WTC11 (cell line): ENCODE data around the gene ADAM11. TPM values are rescaled to one million over a fixed set of nuclear protein-coding genes. Genes with fewer than 3 reads are reported as not detected.
"Not testable (repeated sequence)": the region's sequence is repeated elsewhere in the genome, so short reads cannot be mapped to it uniquely, and the experiment has no call there.

Source experiments
- ATAC-seq: fragments of 200-7000 bp; cut with Tn5 transposase; 2 replicates; pipeline ENCODE4 v1.10.0; 2021; ENCODE audit warnings: mild to moderate bottlenecking, moderate library complexity
- CTCF ChIA-PET: fragments of 300-600 bp; sonication (Branson Sonifier 250); formaldehyde crosslinking; loops from one replicate; lab custom pipeline; 2021; ENCODE audit warnings: antibody characterized with exemption; lab: Charles Lee
- POLR2A ChIA-PET: fragments of 350-600 bp; sonication (Branson Sonifier 250); formaldehyde crosslinking; loops from one replicate; lab custom pipeline; 2021; ENCODE audit warnings: antibody characterized with exemption; lab: Charles Lee
- DNase-seq: peaks from one replicate; pipeline ENCODE4 v3.0.0; 2021; ENCODE audit warnings: low spot score
- H3K27ac Mint-ChIP-seq: 2 replicates; pipeline ENCODE4 v1.8.0; 2021; ENCODE audit warnings: mixed read lengths
- H3K27me3 Mint-ChIP-seq: 2 replicates; pipeline ENCODE4 v1.8.0; 2021; ENCODE audit warnings: low read depth, mild to moderate bottlenecking, moderate library complexity, mixed read lengths
- H3K36me3 Mint-ChIP-seq: 2 replicates; pipeline ENCODE4 v1.8.0; 2021; ENCODE audit warnings: mixed read lengths
- H3K4me1 Mint-ChIP-seq: 2 replicates; pipeline ENCODE4 v1.8.0; 2022; ENCODE audit warnings: mixed read lengths
- H3K4me3 Mint-ChIP-seq: 2 replicates; pipeline ENCODE4 v1.8.0; 2021; ENCODE audit warnings: mild to moderate bottlenecking, moderate library complexity, mixed read lengths
- H3K9me3 Mint-ChIP-seq: 2 replicates; pipeline ENCODE4 v1.8.0; 2021; ENCODE audit warnings: mixed read lengths
- ATF3 ChIP-seq: sonication (generic); formaldehyde crosslinking; conservative IDR thresholded peaks from 2 replicates; pipeline ENCODE4 v1.8.1; 2022; ENCODE audit warnings: mild to moderate bottlenecking, missing genetic modification reagents
- CTCF ChIP-seq: fragments of 200-600 bp; IDR thresholded peaks from 2 replicates; pipeline ENCODE4 v1.8.0; 2022; ENCODE audit warnings: antibody characterized with exemption
- IRF2 ChIP-seq: sonication (generic); formaldehyde crosslinking; IDR thresholded peaks from 2 replicates; pipeline ENCODE4 v1.8.0; 2022; ENCODE audit warnings: low read depth, missing genetic modification reagents, borderline replicate concordance
- MYBL2 ChIP-seq: sonication (generic); formaldehyde crosslinking; IDR thresholded peaks from 2 replicates; pipeline ENCODE4 v1.8.1; 2023; ENCODE audit warnings: mild to moderate bottlenecking, moderate library complexity, missing genetic modification reagents
- ZNF219 ChIP-seq: sonication (generic); formaldehyde crosslinking; IDR thresholded peaks from 2 replicates; pipeline ENCODE4 v1.8.0; 2023; ENCODE audit warnings: missing genetic modification reagents, mild to moderate bottlenecking, borderline replicate concordance
- ZNF671 ChIP-seq: fragments of 250-450 bp; sonication (Bioruptor Pico); IDR thresholded peaks from 2 replicates; pipeline ENCODE4 v1.8.0; 2021; ENCODE audit warnings: mild to moderate bottlenecking
- total RNA-seq: library from RNA; stranded (reverse); gene quantifications from 3 replicates; pipeline ENCODE4 v1.2.3, GENCODE V29; 2021
- TF ChIP-seq, protein P1 (sequence below): sonication (generic); formaldehyde crosslinking; IDR thresholded peaks from 2 replicates; pipeline ENCODE4 v1.8.1; 2023; ENCODE audit warnings: mild to moderate bottlenecking, missing genetic modification reagents, borderline replicate concordance
- TF ChIP-seq, protein P2 (sequence below): sonication (generic); formaldehyde crosslinking; IDR thresholded peaks from 2 replicates; pipeline ENCODE4 v1.8.1; 2023; ENCODE audit warnings: mild to moderate bottlenecking, missing genetic modification reagents
- TF ChIP-seq, protein P3 (sequence below): sonication (generic); formaldehyde crosslinking; IDR thresholded peaks from 2 replicates; pipeline ENCODE4 v1.8.1; 2023; ENCODE audit warnings: mild to moderate bottlenecking, moderate library complexity, missing genetic modification reagents
- TF ChIP-seq, protein P4 (sequence below): sonication (generic); formaldehyde crosslinking; IDR thresholded peaks from 2 replicates; pipeline ENCODE4 v1.8.0; 2022; ENCODE audit warnings: mild to moderate bottlenecking, missing genetic modification reagents

ADAM11 gene
- total RNA-seq, 1 experiment from 2014 or later: 3.0 TPM

DNA sequence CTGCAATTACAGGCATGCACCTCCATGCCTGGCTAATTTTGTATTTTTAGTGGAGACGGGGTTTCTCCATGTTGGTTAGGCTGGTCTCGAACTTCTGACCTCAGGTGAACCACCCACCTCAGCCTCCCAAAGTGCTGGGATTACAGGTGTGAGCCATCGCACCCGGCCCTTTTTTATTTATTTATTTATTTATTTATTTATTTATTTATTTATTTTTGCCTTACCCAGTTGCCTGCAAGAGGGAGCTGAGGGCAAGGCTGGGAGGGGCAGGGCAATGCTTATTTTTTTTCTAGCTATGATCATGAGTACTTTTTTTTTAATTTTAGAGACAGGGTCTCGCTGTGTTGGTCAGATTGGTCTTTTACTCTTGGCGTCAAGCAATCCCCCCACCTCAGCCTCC lies 32.7 kb upstream of the ADAM11 start:
- DNase-seq, H3K4me1 Mint-ChIP-seq, H3K9me3 Mint-ChIP-seq, CTCF ChIA-PET, ATAC-seq, H3K27me3 Mint-ChIP-seq, H3K4me3 Mint-ChIP-seq, H3K27ac Mint-ChIP-seq: not testable (repeated sequence)
- H3K36me3 Mint-ChIP-seq: peaks cover 34% of the 10 kb centered on the region
- POLR2A ChIA-PET: interaction anchor here (0.7 kb wide), 1 partner anchor 12 kb away, joined by 11 read pairs; no protein-coding TSS in a partner anchor

- no peaks in the 10 kb centered on the region for H3K9me3 Mint-ChIP-seq
- ChIA-PET POLR2A (no interaction called here), CTCF (interaction anchor here (0.9 to 1.1 kb wide), 2 partner anchors 42 to 158 kb away, joined by 3 to 4 read pairs; no protein-coding TSS in a partner anchor)
- ATAC-seq (peak; percentile 95), DNase-seq (peak; percentile 72)
- TF ChIP-seq, protein P1, sequence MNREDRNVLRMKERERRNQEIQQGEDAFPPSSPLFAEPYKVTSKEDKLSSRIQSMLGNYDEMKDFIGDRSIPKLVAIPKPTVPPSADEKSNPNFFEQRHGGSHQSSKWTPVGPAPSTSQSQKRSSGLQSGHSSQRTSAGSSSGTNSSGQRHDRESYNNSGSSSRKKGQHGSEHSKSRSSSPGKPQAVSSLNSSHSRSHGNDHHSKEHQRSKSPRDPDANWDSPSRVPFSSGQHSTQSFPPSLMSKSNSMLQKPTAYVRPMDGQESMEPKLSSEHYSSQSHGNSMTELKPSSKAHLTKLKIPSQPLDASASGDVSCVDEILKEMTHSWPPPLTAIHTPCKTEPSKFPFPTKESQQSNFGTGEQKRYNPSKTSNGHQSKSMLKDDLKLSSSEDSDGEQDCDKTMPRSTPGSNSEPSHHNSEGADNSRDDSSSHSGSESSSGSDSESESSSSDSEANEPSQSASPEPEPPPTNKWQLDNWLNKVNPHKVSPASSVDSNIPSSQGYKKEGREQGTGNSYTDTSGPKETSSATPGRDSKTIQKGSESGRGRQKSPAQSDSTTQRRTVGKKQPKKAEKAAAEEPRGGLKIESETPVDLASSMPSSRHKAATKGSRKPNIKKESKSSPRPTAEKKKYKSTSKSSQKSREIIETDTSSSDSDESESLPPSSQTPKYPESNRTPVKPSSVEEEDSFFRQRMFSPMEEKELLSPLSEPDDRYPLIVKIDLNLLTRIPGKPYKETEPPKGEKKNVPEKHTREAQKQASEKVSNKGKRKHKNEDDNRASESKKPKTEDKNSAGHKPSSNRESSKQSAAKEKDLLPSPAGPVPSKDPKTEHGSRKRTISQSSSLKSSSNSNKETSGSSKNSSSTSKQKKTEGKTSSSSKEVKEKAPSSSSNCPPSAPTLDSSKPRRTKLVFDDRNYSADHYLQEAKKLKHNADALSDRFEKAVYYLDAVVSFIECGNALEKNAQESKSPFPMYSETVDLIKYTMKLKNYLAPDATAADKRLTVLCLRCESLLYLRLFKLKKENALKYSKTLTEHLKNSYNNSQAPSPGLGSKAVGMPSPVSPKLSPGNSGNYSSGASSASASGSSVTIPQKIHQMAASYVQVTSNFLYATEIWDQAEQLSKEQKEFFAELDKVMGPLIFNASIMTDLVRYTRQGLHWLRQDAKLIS: no peak
- TF ChIP-seq ZNF219 (CRISPR knock-in tag) (no peak), CTCF (0 out of 2 replicates have a peak, but pooled peaks have one; percentile 15), ATF3 (CRISPR knock-in tag) (no peak), IRF2 (CRISPR knock-in tag) (no peak), ZNF671 (CRISPR knock-in tag) (no peak), MYBL2 (no peak)
- TF ChIP-seq, protein P2, sequence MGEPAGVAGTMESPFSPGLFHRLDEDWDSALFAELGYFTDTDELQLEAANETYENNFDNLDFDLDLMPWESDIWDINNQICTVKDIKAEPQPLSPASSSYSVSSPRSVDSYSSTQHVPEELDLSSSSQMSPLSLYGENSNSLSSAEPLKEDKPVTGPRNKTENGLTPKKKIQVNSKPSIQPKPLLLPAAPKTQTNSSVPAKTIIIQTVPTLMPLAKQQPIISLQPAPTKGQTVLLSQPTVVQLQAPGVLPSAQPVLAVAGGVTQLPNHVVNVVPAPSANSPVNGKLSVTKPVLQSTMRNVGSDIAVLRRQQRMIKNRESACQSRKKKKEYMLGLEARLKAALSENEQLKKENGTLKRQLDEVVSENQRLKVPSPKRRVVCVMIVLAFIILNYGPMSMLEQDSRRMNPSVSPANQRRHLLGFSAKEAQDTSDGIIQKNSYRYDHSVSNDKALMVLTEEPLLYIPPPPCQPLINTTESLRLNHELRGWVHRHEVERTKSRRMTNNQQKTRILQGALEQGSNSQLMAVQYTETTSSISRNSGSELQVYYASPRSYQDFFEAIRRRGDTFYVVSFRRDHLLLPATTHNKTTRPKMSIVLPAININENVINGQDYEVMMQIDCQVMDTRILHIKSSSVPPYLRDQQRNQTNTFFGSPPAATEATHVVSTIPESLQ (CRISPR knock-in tag): no peak
- TF ChIP-seq, protein P3, sequence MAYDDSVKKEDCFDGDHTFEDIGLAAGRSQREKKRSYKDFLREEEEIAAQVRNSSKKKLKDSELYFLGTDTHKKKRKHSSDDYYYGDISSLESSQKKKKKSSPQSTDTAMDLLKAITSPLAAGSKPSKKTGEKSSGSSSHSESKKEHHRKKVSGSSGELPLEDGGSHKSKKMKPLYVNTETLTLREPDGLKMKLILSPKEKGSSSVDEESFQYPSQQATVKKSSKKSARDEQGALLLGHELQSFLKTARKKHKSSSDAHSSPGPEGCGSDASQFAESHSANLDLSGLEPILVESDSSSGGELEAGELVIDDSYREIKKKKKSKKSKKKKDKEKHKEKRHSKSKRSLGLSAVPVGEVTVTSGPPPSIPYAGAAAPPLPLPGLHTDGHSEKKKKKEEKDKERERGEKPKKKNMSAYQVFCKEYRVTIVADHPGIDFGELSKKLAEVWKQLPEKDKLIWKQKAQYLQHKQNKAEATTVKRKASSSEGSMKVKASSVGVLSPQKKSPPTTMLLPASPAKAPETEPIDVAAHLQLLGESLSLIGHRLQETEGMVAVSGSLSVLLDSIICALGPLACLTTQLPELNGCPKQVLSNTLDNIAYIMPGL (CRISPR knock-in tag): 0 out of 2 replicates have a peak, but pooled peaks have one; percentile 32
- TF ChIP-seq, protein P4, sequence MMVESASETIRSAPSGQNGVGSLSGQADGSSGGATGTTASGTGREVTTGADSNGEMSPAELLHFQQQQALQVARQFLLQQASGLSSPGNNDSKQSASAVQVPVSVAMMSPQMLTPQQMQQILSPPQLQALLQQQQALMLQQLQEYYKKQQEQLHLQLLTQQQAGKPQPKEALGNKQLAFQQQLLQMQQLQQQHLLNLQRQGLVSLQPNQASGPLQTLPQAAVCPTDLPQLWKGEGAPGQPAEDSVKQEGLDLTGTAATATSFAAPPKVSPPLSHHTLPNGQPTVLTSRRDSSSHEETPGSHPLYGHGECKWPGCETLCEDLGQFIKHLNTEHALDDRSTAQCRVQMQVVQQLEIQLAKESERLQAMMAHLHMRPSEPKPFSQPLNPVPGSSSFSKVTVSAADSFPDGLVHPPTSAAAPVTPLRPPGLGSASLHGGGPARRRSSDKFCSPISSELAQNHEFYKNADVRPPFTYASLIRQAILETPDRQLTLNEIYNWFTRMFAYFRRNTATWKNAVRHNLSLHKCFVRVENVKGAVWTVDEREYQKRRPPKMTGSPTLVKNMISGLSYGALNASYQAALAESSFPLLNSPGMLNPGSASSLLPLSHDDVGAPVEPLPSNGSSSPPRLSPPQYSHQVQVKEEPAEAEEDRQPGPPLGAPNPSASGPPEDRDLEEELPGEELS: no peak
- no peaks in the 10 kb centered on the region for H3K27me3 Mint-ChIP-seq
- peaks cover 52% of the 10 kb centered on the region for H3K36me3 Mint-ChIP-seq
- H3K27ac Mint-ChIP-seq: peak overlapping the region; percentile 27; the same call in 1 of the 2 replicates
- H3K4me1 Mint-ChIP-seq: peaks cover 11% of the 10 kb centered on the region
- H3K4me3 Mint-ChIP-seq: no peak overlapping the region
These were observed 25.0 kb upstream of the ADAM11 start for GRCh38 chr17:44733753-44734152.
